T-helper 22 cell (primary cell): ENCODE measurements around the gene CPLX3.

ENCODE experiments used
- DNase-seq: peaks from one replicate; pipeline ENCODE4 v3.0.0-alpha.2; 2020; ENCODE audit warnings: low read depth

The CPLX3 gene

DNA sequence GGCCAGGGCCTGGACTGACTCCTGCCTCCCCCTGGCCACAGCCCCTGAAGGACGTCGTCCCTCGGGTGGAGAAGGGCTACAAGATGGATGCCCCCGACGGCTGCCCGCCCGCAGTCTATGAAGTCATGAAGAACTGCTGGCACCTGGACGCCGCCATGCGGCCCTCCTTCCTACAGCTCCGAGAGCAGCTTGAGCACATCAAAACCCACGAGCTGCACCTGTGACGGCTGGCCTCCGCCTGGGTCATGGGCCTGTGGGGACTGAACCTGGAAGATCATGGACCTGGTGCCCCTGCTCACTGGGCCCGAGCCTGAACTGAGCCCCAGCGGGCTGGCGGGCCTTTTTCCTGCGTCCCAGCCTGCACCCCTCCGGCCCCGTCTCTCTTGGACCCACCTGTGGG, 24.1 kb upstream of the CPLX3 start:
- DNase-seq: no peak

DNA sequence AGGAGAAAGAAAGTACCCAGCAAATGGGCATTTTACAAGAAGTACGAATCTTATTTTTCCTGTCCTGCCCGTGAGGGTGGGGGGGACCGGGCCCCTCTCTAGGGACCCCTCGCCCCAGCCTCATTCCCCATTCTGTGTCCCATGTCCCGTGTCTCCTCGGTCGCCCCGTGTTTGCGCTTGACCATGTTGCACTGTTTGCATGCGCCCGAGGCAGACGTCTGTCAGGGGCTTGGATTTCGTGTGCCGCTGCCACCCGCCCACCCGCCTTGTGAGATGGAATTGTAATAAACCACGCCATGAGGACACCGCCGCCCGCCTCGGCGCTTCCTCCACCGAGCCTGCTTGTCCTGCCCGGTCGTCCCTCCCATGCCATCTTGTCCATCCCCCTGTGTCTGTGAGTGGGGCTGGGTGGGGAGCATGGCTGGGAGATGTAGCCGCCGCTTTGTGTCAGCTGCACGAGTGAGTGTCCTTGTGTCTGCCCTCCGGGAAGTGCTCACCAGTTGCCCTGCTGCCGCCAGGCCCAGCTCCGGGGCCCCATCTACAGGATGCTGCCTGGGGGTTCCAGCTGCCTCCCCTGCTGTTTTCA, 23.5 kb upstream of the CPLX3 start:
- DNase-seq: no peak

DNA sequence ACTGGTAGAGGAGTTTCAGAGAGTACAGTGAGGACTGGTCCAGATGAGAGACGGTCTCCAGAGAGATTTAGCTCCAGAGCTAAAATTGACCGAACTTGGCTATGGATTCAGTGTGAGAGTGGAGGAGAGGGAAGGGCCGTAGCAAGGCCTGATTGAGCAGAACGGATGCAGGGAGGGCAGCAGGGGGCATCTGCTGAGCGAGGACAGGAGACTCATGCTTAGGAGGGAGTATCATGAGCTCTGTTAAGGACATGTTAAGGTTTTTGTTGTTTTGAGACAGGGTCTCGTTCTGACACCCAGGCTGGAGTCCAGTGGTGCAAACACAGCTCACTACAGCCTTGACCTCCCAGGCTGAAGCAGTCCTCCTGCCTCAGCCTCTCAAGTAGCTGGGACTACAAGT, 21.5 kb upstream of the CPLX3 start:
- no peak for DNase-seq

DNA sequence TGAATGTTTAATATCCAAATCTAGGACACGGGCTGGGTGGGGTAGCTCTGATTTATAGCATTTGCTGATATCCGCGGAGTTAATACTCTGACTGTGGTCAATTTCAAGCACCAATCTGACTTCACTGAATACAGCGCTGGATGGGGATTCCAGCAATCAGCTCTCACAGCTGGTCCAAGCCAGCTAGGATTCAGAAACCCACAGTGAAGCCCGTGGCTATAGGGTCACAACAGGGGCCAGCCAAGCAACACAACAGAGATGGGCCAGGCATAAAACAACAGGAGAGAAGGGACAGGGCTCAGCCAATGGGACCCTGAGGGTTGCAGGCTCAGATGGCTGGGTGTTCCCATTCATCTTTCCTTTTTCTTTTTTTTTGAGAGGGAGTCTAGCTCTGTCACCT, 19.1 kb upstream of the CPLX3 start:
- no peak for DNase-seq

DNA sequence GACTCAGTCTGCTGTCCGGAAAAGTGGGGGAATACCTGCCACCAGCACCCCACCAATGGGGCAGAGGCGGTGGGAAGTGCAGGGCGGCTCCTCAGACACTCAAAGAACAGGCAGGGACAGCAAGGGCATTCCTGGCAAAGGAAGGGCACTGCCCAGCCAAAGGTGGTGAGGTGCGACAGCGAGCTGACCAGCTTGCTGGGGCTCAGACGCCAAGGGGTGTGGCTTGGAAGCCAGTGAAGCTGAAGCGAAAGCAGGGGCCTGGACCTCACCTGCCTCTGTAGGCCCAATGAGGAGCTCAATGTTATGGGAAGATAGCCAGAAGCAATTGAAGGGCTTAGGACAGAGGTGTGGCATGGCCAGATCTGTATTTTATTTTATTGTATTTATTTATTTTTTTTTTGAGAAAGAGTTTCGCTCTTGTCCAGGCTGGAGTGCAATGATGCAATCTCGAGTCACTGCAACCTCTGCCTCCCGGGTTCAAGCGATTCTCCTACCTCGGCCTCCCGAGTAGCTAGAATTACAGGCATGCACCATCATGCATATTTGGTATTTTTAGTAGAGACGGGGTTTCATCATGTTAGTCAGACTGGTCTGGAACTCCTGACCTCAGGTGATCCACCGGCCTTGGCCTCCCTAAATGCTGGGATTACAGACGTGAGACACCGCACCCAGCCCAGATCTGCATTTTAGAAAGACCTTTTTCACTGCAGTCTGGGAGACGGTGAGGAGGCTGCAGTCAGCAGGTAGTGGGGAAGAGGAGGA, 18.2 kb upstream of the CPLX3 start:
- DNase-seq: no peak

DNA sequence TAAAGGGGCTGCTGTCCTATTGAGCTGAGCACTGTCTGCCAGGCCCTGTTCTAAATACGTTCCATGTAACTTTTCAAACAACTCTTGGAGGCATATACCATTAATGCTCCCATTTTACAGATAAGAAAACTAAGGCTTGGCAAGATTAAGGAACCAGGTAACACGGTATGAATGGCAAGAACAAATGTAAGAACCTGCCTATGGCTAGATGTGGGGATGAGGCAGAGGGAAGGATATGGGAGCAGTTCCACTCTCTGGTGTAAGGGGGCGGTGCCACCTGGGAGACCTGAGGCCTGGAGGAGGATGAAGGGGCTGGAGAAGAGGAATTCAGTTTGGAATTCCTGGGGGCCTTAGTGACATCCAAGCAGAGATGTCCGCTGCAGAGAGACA, 17.6 kb upstream of the CPLX3 start:
- no peak for DNase-seq

DNA sequence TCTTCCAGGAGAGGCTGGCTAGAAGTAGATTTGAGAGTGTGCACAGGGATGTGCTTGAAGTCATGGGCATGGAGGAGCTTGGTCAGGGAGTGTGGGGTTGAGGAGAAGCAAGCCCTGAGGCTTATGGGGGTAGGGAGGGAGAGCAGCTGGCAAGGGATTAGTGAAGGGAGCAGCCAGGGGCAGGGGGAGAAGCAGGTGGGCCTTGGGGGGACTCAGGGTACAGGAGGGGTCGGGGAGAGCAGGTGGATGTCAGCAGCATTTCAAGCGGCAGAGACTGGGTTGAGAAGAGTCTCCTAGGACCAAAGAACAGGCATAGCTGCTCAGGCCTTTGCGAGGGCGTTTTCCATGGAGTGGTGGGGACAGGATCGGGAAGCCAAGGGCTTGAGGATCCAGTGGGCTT, 17.2 kb upstream of the CPLX3 start:
- DNase-seq: no peak

DNA sequence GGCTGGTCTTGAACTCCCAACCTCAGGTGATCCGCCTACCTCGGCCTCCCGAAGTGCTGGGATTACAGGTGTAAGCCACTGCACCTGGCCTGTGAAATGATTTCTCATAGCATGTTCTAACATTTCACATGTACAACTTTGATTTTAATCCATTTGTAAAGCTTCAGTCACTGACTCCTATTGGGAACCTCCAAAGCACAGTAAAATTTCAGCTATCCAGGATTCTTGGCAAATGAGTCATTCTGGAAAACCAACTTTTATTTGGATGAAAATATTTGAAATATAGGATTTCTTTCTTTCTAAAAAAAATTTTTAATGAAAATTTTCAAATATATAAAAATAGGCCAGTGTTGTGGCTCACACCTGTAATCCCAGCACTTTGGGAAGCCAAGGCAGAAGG, 16.5 kb upstream of the CPLX3 start:
- no peak for DNase-seq

DNA sequence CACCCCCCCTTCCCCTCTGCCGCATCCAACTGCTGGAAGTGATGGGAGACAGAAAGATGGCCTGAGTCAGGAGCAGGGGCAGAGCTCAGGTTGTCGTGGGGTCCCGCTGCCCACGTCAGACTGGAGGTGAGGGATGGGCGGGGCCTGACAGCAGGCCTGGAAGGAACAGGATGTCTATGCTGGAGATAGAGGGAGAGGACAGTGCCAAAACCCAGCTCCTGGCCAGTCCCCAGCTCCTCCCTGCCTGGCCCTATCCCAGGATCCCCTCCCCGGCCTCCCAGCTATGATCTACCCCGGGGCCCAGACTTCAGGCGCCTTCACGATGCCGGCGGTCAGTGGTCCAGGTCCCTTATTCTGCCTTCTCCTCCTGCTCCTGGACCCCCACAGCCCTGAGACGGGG, 13.9 kb upstream of the CPLX3 start, which contains the start of gene LMAN1L:
Gene LMAN1L, plus strand, starts transcription at position 303 of the 400 bp plus-strand sequence. Its CDS starts 20 bp downstream, at position 323.
- no peak for DNase-seq

DNA sequence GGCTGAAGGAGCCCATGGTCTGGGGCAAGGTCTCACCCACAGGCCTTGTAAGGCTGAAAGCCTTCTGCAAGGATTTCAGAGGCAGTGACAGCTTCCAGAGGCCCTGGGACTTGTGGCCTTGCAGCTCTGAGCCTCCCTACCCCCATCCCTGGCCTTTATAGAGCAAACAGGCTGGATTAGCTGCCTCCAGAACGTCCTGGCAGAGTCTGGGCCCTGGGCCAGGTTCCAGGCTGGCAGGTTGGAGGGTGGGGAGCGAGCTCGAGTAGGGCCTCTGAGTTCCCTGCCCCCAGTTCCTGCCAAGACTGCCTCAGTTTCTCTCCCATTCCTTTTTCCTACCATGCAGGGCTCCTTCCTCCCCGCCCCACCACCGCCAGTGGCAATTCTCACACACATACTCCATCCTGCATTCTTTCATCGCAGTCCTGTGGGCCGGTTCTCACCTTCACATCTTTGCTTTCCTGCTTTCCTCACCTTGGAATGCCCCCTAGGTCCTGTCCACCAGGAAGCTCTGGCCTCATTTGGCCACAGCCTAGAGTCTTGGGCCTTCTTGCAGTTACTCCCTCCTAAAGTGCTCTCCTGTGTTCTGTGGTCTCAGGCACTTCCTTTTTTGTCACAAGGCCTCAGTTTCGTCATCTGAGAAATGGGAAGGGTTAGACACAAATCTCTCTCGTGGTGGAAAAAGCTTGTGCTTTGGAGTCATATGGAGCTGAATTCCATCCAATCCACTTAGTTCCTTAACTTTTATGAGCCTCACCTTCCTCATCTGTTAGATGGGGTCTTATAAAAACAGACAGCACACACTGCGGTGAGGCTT, 11.1 kb upstream of the CPLX3 start:
- DNase-seq: no peak

DNA sequence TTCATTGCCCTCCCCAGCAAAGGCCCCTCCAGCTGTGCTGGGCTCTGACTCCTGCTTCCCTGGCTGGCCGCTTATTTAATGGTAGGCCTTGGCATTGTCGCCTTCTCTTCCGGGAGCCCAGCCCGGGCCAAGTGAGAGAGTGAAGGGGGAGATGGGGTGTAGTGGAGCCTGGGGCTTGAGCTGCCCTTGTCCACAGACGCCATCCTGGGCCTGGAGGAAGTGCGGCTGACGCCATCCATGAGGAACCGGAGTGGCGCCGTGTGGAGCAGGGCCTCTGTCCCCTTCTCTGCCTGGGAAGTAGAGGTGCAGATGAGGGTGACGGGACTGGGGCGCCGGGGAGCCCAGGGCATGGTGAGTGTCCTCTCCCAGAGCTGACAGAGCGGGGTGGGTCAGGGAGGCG, 10.5 kb upstream of the CPLX3 start:
- no peak for DNase-seq

DNA sequence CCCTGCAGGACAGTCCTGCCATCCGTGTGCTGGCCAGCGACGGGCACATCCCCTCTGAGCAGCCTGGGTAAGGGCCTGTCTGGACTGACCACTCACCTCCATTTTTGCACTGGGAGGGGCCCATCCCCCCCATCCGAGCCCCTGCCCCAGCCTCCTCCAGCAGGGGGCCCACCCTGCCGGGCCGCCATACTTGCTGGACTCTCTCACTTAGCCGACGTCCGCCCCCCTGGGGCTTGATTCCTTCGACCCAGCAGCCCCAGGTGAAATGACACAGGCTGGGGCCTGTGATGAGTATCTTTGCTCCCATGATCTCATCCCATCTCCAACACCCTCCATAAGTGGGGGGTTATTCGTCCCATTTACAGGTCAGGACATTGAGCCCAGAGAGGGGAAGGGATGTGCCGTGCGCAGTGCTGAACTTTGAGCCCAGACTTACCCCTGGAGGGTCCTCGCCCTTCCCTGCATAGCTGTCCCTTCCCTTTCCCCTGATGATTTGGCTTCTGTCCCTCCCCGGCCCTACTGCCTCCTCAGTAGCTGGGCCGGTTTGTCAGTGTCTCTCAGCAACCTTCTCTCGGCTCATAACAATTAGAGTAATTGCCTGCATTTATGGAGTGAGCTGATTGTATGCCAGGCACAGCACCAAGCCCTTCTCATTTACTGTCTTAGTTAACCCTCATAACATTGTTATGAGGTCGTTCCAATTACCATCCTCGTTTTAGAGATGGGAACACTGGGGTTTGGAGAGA, 9.6 kb upstream of the CPLX3 start:
- no peak for DNase-seq

DNA sequence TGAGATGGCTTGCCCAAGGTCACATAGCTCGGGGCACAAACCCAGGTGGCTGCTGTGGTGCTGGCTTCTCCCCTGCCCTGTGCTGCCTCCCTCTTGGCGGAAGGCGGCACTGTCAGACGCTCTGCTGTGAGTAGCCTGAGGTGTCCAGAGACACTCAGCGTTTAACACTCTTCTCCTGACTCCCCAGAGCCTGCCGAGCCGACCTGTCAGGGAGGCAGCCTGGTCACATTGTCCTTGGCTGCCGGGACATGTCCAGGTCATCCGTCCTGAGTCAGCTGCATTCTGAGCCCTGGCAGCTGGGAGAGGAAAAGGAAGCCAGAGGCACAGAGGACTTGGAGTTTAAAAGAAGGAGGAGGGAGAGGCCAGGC, 9.1 kb upstream of the CPLX3 start:
- DNase-seq: no peak

DNA sequence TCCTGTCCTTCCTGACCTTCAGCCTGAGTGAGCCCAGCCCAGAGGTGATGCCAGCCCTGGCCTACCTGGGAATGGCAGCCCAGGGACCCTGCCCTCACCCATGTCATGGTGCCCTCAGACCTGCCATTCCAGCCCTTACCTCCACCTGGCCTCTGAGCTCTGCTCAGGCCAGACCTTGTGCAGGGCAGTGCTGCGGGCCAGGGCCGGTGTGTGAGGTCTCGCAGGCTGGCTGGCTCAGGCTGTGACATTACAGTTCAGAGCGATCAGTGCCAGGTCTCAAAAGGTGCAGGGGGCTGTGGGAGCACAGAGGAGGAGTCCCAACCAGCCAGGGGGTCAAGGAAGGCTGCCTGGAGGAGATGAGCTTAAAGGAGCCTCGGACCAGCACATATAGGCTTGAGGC, 6.4 kb upstream of the CPLX3 start:
- no peak for DNase-seq

DNA sequence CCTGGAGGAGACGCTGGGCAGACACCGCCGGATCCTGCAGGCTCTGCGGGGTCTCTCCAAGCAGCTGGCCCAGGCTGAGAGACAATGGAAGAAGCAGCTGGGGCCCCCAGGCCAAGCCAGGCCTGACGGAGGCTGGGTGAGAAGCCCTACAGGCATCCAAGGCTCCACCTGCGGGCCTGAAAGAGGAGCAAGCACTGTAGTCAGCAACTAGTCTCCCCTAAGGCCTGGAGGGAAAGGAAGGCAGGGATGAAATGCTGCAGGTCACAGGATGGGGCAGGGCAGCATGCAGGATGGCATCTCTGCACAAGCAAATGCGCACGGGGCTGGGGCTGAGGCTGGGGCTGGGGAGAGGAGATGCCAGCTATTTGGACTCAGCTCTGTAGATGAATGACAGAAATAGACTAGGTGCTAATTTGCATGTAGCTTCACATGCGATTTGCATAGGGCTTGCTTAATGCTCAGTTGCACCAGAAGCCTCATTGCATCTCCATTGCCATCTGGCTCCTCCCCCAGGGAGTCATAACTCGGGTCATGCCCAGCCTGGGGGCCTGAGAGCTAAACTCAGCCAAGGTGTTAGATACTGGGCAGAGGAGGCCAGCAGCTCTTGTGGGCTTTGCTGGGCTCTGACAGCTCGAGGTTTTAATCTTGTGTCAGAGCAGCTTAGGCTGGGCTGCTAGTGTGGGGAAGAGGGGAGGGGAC, 5.2 kb upstream of the CPLX3 start:
- DNase-seq: no peak

DNA sequence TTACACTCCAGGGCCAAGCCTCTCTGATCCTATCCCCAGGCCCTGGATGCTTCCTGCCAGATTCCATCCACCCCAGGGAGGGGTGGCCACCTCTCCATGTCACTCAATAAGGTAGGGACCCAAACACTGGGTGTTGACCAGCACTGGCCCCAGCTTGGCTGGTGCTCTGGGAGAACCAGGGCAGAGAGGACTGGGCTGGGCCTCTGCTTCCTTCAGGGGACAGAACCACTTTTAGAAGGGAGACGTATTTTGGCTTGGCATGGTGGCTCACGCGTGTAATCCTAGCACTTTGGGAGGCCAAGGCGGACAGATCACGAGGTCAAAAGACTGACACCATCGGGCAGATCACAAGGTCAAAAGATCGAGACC, 4.7 kb upstream of the CPLX3 start:
- no peak for DNase-seq

DNA sequence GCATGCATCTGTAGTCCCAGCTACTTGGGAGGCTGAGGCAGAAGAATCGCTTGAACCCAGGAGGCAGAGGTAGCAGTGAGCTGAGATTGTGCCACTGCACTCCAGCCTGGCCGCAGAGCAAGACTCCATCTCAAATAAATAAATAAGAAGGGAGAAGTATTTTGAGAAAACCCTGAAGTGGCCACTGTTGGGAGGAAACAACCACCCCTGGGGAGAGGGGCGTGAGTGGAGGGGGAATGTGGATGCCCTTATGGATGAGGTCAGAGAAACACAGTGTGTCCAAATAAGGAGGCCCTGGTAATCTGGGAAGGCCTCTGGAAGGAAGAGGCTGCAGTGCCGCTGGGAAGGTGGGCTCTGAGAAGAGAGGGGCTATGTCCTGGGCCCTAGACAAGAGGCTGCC, 4.2 kb upstream of the CPLX3 start:
- no peak for DNase-seq

DNA sequence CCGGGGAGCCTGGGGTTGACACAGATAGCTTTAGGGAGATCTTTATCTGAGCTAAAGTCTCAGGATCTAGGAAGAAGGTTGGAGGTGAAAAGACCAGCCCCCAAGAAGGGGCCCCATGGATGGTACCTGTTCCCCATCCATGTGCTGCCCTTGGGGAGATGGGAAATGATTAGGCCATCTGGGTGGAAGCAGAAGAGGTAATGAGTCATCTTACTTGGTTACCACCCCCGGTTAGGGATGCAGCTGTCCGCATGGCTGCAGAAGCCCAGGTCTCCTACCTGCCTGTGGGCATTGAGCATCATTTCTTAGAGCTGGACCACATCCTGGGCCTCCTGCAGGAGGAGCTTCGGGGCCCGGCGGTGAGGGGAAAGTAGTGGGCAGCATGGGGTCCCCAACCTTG, 3.1 kb upstream of the CPLX3 start:
- no peak for DNase-seq

DNA sequence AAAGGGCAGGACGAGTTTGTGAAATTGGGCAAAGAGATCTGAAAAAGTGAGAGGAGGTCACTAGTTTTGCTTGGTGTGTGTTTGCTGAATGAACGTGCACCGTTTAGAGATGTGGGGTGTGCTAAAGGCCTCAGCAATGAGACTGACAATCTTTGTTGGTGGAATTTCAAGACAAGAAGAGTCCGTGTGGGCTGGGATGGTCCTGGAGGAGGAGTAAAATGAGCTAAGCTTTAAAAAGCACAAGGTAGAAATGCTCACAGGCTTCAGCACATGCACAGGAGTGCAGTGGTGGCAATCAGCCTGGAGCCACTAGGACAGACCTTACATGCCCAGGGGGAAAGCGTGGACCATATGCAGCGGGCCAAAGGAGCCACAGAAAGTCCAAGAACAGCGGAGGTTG, 1.5 kb upstream of the CPLX3 start:
- DNase-seq: no peak

DNA sequence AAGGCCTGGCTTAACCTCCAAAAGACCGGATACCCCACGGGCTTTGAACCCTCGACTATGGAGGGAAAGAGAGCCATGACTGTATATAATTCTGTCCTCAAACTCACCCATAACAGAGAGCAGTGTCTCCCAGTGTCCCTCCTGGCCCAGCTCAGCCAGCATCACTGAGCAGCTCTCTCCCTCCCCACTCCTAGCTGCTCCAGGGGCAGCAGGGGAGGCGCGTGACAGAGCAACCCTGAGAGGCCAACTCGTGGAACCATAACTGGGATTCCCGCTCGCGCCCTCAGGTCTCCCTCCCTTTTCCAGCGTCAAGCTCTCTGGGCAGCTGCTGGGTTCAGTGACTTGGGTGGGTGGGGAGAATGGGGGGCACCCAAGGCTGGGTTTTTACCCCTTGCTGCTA, 561 bp upstream of the CPLX3 start:
- no peak for DNase-seq

DNA sequence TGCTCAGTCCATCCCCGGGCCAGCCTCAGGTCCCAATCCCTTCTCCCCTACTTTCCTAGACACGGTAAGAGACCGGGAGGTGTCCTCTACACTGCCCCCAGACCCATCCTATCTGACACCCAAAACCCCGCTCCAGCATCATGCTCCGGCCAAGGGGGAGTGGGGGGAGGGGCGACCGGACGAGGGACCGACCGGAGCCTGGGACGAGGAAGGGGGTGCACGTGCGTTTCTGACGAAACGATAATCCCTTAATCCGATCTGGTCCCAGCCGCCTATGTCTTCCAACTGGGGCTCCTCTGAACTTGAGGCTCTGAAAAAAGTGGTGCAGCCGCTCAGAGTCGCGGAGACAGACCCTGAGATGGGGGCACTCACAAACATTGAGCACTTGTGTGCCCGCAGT, 494 bp downstream of the CPLX3 start:
- DNase-seq: no peak

DNA sequence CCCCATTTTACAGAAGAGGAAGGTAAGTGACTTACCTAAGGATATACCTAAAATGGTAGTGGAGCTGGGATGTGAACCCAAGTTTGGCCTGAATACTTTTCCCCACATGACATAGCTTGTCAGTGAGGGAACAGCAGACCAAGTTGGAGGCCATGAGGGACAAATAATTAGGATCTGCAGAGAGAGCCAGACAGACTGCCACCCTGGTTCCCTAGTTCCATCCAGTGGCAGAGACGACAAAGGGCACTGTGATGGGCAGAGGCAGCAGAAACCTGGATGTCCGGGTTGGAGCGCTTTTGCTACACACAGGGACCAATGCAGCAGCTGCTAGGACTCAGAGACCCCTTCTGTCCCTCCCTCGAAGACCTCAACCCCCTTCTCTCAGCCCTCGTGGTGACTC, 1.2 kb downstream of the CPLX3 start:
- no peak for DNase-seq
